ENCODE data around the gene GLRX3.

The GLRX3 gene

DNA sequence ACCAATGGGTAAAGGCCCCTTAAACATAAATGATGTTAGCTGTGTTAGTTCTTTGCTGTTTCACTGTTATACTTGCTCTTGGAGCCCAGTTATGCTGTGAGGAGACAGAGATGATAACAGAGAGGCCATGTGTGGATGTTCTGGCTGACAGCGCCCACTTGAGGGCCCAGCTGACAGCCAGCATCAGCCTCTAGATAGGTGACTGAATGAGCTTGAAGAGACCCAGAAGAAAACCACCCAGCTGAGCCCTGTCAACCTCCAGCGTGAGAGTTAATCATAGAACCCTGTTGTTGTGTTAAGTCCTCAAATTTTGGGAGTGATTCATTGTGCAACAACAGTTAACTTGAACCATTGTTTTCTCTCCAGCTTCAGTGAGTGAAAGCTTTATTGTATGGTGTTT lies 91.7 kb downstream of the GLRX3 start:
- no peak overlapping the region for H3K4me3 Mint-ChIP-seq
- H3K27me3 Mint-ChIP-seq: no peaks in the 10 kb centered on the region
- H3K9me3 Mint-ChIP-seq: peaks cover 10% of the 10 kb centered on the region
- peaks cover 6% of the 10 kb centered on the region for H3K36me3 Mint-ChIP-seq
- no peak overlapping the region for H3K27ac Mint-ChIP-seq
- no peaks in the 10 kb centered on the region for H3K4me1 Mint-ChIP-seq

All from activated naive CD4-positive, alpha-beta T cell treated with anti-CD3 and anti-CD28 coated beads, Interleukin-2, amount 50 U/mL, for 24 hours (primary cell).